ENCODE measurements around the gene PIAS4.

The PIAS4 gene

GRCh38 chr19:4069331-4069959 is 61.9 kb downstream of the PIAS4 start:
- no peak overlapping the region for H3K4me3 ChIP-seq (ENCODE audit: low read length)
- no peak for DNase-seq (ENCODE audit: low read depth)
- TF ChIP-seq CTCF (conservative IDR thresholded peaks at IDR 0.05; ENCODE audit: low read depth, low read length), result no peak

- no peak overlapping the region for H3K4me3 ChIP-seq (ENCODE audit: low read length)
- no peak for DNase-seq (ENCODE audit: low read depth)
- TF ChIP-seq CTCF (conservative IDR thresholded peaks at IDR 0.05; ENCODE audit: low read depth, low read length), result no peak
Observed at GRCh38 chr19:4071610-4072009, 64.1 kb downstream of the PIAS4 start.

GRCh38 chr19:4075373-4075772 is 67.8 kb downstream of the PIAS4 start:
- DNase-seq (ENCODE audit: low read depth), result no peak
- no peak overlapping the region for H3K4me3 ChIP-seq (ENCODE audit: low read length)
- TF ChIP-seq CTCF (conservative IDR thresholded peaks at IDR 0.05; ENCODE audit: low read depth, low read length), result no peak

DNA sequence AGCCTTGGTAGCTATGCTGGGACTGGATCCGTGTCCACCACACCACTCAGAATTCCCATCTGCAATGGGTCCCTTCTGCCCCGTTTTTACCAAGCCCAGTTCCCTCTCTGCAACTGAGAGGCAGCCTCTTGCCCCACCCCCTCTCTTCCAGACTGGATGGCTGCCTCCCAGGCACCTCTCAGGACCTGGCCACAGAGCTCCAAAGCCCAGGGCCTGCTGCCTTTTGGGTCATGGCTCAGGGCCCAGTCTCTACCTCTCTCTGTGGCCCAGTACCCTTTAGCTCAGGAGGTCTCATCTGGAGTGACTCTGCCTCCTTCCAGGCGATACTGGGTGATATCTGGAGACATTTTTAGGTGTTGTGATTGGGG is 69.5 kb downstream of the PIAS4 start:
- H3K4me3 ChIP-seq (ENCODE audit: low read length), result no peak overlapping the region
- DNase-seq (ENCODE audit: low read depth), result no peak
- no peak for TF ChIP-seq CTCF (conservative IDR thresholded peaks at IDR 0.05; ENCODE audit: low read depth, low read length)

DNA sequence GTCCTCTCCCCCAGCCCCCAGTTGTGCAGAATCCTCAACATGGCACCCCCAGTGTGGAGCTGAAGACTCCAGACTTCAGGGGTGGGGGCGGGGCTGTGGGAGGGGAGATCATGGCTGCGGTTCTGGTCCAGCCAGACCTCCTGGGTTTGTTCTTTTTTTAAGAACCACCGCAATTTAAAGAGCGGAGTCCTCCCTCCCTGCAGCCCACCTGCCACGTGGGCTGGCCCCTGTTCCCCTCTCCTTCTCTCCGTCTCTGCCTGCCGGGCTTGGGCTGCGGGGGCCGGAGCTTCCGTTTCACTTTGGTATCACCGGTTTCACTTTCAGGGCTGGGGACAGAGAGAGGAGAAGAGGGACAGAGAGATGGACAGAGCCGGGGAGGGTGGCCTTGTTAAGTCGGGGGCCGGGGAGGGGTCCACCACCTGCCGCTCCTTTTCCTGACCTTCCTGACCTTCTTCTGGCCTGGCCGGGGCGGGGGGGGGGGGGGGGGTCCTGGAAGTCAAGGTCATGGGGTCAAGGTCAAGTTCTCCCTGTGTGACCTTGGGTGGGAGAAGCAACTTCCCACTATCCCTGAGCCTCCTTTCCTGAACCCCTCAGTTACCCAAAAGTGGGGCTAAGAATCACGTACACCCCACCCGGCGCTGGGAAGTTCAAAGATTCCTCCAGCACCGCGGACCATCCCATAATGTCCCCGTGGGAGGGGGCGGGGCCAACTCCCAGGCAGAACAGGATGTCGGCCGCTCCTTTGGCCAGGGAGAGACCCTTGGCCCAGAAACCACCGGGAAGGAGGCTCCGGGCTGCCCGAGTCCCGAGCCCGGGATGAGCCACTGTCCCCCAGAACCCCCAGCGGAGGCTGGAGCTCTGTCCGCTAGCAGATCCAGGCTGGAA is 70.5 kb downstream of the PIAS4 start:
- no peak for DNase-seq (ENCODE audit: low read depth)
- peak overlapping the region; percentile 33 for H3K4me3 ChIP-seq (ENCODE audit: low read length)
- no peak for TF ChIP-seq CTCF (conservative IDR thresholded peaks at IDR 0.05; ENCODE audit: low read depth, low read length)

GRCh38 chr19:4080473-4080872 is 72.9 kb downstream of the PIAS4 start:
- H3K4me3 ChIP-seq (ENCODE audit: low read length), result no peak overlapping the region
- no peak for TF ChIP-seq CTCF (conservative IDR thresholded peaks at IDR 0.05; ENCODE audit: low read depth, low read length)
- no peak for DNase-seq (ENCODE audit: low read depth)

All from retinal pigment epithelial cell (primary cell).